GM04503 (cell line): ENCODE data around the gene TTC38.

Experiments used
- DNase-seq: peaks from one replicate; pipeline ENCODE4 v3.0.0-alpha.2; 2012; ENCODE audit warnings: low read depth

The TTC38 gene

GRCh38 chr22:46329616-46330015 lies 61.8 kb downstream of the TTC38 start:
- no peak for DNase-seq

GRCh38 chr22:46330426-46330825 lies 62.6 kb downstream of the TTC38 start:
- no peak for DNase-seq

DNA sequence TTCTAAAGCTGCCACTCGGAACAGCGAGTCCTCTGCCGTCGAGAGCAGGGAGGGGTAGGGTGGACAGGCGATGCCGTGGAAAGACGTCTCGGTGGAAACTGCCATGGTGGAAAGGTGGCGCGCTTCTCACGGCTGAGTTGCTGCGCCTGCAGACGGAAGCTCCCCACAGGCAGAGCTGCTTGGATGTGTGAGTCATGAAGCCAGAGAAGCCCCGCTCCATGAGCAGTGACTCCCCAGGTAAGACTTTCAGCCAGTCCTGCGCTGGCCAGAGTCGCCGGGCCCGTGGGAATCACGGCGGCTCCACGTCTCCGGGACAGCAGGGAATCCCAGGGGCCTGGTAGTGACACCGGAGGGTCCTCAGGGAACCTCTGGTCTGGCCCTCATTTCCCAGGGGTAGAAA lies 63.7 kb downstream of the TTC38 start:
- no peak for DNase-seq

- DNase-seq: peak; percentile 25
Measured at GRCh38 chr22:46335201-46336118, 67.7 kb downstream of the TTC38 start, which contains the start of gene TRMU. TRMU (plus strand) TSS chr22:46335714; CDS start chr22:46335765, 51 bp downstream.

GRCh38 chr22:46336119-46337078 lies 68.6 kb downstream of the TTC38 start:
- DNase-seq: no peak

- no peak for DNase-seq
Measured at GRCh38 chr22:46337870-46338269, 70.1 kb downstream of the TTC38 start.

- DNase-seq: no peak
Measured at GRCh38 chr22:46338636-46339035, 70.8 kb downstream of the TTC38 start.

GRCh38 chr22:46339956-46340355 lies 72.1 kb downstream of the TTC38 start:
- DNase-seq: no peak

GRCh38 chr22:46340676-46341075 lies 72.9 kb downstream of the TTC38 start:
- no peak for DNase-seq
